ENCODE measurements around the gene ERI2.

The ERI2 gene

GRCh38 chr16:20784204-20784603 is 22.1 kb downstream of the ERI2 start:
- Histone ChIP-seq H4K20me1 (ENCODE audit: insufficient read depth, low read length) (no peaks in the 10 kb centered on the region), H3K27me3 (replicated peaks; ENCODE audit: insufficient read depth, low read length) (no peaks in the 10 kb centered on the region), H3K4me2 (ENCODE audit: low read depth, low read length) (no peak overlapping the region), H3K27ac (ENCODE audit: low read length) (no peak overlapping the region), H3K36me3 (replicated peaks; ENCODE audit: insufficient read depth, low read length) (no peaks in the 10 kb centered on the region), H3K4me1 (ENCODE audit: low read length) (no peaks in the 10 kb centered on the region), H3K79me2 (ENCODE audit: low read length) (no peaks in the 10 kb centered on the region), H3K9ac (ENCODE audit: low read length) (no peak overlapping the region), H3K9me2 (replicated peaks; ENCODE audit: insufficient read depth, low read length) (no peaks in the 10 kb centered on the region), H2AFZ (ENCODE audit: low read length) (no peak overlapping the region), H3K9me3 (replicated peaks; ENCODE audit: insufficient read depth, low read length) (no peaks in the 10 kb centered on the region), H3F3A (ENCODE audit: insufficient read depth, low read length) (no peaks in the 10 kb centered on the region), H3K4me3 (ENCODE audit: low read length) (no peak overlapping the region)
- no peak for DNase-seq
- TF ChIP-seq EZH2 (optimal IDR thresholded peaks at IDR 0.05; ENCODE audit: low read depth, low read length) (no peak), CTCF (IDR thresholded peaks at IDR 0.05; ENCODE audit: low read length) (no peak), EZH2phosphoT487 (IDR thresholded peaks at IDR 0.05; ENCODE audit: low read length) (no peak)

GRCh38 chr16:20782470-20782869 is 23.8 kb downstream of the ERI2 start:
- H3K36me3 ChIP-seq (replicated peaks; ENCODE audit: insufficient read depth, low read length): no peaks in the 10 kb centered on the region
- H3K9me2 ChIP-seq (replicated peaks; ENCODE audit: insufficient read depth, low read length): no peaks in the 10 kb centered on the region
- no peaks in the 10 kb centered on the region for H4K20me1 ChIP-seq (ENCODE audit: insufficient read depth, low read length)
- no peaks in the 10 kb centered on the region for H3K27me3 ChIP-seq (replicated peaks; ENCODE audit: insufficient read depth, low read length)
- TF ChIP-seq EZH2 (optimal IDR thresholded peaks at IDR 0.05; ENCODE audit: low read depth, low read length) (no peak), EZH2phosphoT487 (IDR thresholded peaks at IDR 0.05; ENCODE audit: low read length) (no peak), CTCF (IDR thresholded peaks at IDR 0.05; ENCODE audit: low read length) (no peak)
- no peaks in the 10 kb centered on the region for H3F3A ChIP-seq (ENCODE audit: insufficient read depth, low read length)
- H3K4me3 ChIP-seq (ENCODE audit: low read length): no peak overlapping the region
- no peaks in the 10 kb centered on the region for H3K79me2 ChIP-seq (ENCODE audit: low read length)
- no peak overlapping the region for H2AFZ ChIP-seq (ENCODE audit: low read length)
- no peak overlapping the region for H3K4me2 ChIP-seq (ENCODE audit: low read depth, low read length)
- H3K27ac ChIP-seq (ENCODE audit: low read length): no peak overlapping the region
- no peaks in the 10 kb centered on the region for H3K9me3 ChIP-seq (replicated peaks; ENCODE audit: insufficient read depth, low read length)
- H3K4me1 ChIP-seq (ENCODE audit: low read length): no peaks in the 10 kb centered on the region
- no peak overlapping the region for H3K9ac ChIP-seq (ENCODE audit: low read length)
- DNase-seq: no peak

- Histone ChIP-seq H3K9me2 (replicated peaks; ENCODE audit: insufficient read depth, low read length) (no peaks in the 10 kb centered on the region), H3K9me3 (replicated peaks; ENCODE audit: insufficient read depth, low read length) (no peaks in the 10 kb centered on the region), H3K4me1 (ENCODE audit: low read length) (no peaks in the 10 kb centered on the region), H3K4me3 (ENCODE audit: low read length) (no peak overlapping the region), H3K36me3 (replicated peaks; ENCODE audit: insufficient read depth, low read length) (no peaks in the 10 kb centered on the region), H3K9ac (ENCODE audit: low read length) (no peak overlapping the region), H3K4me2 (ENCODE audit: low read depth, low read length) (no peak overlapping the region), H3K79me2 (ENCODE audit: low read length) (no peaks in the 10 kb centered on the region), H2AFZ (ENCODE audit: low read length) (no peak overlapping the region), H3K27ac (ENCODE audit: low read length) (no peak overlapping the region), H4K20me1 (ENCODE audit: insufficient read depth, low read length) (no peaks in the 10 kb centered on the region), H3F3A (ENCODE audit: insufficient read depth, low read length) (no peaks in the 10 kb centered on the region), H3K27me3 (replicated peaks; ENCODE audit: insufficient read depth, low read length) (no peaks in the 10 kb centered on the region)
- no peak for DNase-seq
- no peak for TF ChIP-seq EZH2phosphoT487 (IDR thresholded peaks at IDR 0.05; ENCODE audit: low read length)
- TF ChIP-seq CTCF (IDR thresholded peaks at IDR 0.05; ENCODE audit: low read length): no peak
- no peak for TF ChIP-seq EZH2 (optimal IDR thresholded peaks at IDR 0.05; ENCODE audit: low read depth, low read length)
Measured at GRCh38 chr16:20781697-20782096, 24.6 kb downstream of the ERI2 start.
